GM19035 (cell line): ENCODE results near the gene COL9A3.
A peak's percentile ranks its signal among the peaks of the same experiment; 100 is the strongest.

Source experiments
- ATAC-seq: cut with Tn5 transposase; IDR thresholded peaks from one replicate; pipeline ENCODE4 v1.9.1; 2021; ENCODE audit not compliant: unreplicated experiment

The COL9A3 gene

DNA sequence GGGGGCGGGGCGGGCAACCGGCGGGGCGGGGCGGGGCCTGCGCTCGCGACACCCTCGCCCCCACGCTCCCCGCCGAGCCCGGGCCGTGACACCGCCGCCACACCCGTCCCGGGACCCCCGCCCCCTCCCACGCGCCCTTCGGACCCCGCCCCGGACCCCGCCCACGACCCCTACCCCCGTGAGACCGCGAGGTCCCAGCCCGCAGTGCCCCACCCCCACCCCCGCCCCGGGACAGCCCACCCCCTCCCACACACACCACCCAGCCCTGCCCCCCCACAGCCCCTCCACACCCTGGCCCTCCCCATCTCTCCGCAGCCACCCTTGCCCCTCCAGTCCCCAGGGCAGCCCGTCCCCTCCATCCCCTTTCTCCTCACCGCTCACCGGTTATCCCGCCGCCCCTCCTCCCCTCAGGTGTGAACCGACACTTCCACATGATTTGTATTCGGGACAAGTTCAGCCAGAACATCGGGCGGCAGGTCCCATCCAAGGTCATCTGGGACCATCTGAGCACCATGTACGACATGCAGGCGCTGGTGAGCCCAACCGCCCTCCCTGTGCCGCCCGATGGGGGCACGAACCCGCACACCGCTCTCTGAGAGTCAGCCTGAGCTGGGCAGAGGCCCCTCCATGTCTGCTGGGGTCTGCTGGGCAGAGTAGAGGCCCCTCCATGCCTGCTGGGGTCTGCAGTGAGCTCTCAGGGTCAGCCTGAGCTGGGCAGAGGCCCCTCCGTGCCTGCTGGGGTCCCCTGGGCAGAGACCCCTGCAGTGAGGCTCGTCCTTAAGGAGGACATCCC, 20.0 kb upstream of the COL9A3 start:
- no peak for ATAC-seq

DNA sequence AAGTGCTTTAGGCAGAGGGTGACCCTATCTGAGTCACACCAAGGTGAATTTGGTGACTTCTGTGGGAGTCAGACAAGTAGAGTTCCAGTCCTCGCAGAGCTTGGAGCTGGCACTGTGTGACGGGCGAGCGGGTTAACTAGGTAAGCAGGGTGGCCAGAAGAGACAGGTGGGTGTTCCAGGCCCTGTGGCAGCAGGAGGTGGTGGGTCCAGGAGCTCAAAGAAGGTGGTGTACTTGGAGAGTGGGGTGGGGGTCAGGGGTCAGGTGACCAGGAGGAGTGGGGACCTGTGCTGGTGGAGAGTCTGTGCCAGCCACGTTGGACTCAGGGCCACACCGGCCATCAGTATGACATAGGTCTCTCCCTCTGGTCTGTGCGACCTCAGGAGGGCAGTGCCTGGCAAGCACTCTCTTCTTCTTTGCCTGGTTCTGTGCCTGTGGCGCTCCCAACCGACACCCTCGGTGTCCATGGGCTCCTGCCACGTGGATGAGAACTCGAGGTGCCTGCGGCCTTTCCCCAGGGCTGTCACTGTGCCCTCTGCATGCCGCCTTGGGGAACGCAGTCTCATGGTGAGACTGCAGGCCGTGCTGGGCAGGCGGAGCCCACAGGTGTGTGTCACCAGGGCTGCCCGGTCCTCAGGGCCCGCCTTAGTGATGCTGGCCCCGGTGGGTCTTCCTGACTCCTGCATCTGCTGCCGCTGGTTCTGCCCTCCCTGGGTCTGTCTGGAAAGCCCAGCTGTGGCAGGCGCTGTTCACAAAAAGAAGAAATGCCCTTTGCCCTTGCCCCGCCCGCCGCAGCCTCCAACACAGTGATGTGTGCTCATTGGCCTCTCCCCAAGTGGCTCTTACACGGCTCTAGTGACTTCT, 18.9 kb upstream of the COL9A3 start:
- ATAC-seq, result no peak

DNA sequence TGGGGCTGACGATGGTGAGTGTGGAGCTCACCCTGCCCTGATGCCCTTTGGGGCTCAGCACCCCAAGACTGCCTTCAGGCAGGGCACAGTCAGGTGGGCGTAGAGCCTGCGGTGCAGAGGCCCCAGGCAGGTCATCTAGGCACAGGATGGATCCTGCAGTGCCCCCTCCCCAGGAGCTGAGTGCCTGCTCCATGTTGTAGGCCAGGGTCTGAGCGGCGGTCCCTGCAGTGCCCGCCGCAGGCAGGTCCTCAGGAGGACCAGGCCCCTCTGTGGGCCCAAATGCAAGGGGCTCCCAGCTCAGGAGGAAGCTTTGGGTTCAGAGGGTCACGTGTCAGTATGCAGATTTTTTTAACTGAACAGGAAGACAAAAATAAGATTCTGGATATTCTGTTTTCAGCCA, 17.8 kb upstream of the COL9A3 start:
- ATAC-seq, result no peak

DNA sequence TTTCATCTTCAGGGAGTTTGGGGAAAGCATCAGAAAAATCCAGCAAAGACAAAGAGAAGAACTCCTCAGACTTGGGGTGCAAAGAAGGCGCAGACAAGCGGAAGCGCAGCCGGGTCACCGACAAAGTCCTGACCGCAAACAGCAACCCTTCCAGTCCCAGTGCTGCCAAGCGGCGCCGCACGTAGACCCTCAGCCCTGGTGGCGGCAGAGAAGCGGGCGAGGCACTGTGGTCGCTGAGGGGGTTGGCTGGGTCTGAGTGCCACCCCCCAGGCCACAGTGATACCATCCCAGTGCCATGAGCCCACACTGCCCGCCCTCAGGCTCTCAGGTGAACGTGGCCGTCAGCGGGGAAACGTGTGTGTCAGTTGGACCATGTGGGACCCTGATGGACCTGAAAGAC, 17.4 kb upstream of the COL9A3 start:
- ATAC-seq, result no peak

DNA sequence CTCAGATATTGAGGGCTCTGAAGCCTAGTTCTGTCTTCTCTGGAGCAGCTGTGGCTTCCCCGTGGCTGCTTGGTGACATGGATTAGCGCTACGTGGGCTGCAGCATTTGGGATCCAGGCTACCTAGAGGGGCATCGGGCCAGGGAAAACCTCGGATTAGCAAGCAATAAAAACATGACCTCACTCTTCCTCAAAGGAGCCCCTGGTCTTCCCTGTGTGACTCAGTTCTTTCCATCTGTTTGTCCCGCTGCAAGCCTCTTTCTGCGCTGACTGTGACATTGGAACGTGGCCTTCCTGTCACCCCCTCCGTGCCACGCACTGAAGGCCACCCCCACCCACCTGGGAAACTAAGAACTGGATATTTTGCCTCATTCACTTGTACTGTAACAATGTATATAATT, 17.0 kb upstream of the COL9A3 start:
- no peak for ATAC-seq

DNA sequence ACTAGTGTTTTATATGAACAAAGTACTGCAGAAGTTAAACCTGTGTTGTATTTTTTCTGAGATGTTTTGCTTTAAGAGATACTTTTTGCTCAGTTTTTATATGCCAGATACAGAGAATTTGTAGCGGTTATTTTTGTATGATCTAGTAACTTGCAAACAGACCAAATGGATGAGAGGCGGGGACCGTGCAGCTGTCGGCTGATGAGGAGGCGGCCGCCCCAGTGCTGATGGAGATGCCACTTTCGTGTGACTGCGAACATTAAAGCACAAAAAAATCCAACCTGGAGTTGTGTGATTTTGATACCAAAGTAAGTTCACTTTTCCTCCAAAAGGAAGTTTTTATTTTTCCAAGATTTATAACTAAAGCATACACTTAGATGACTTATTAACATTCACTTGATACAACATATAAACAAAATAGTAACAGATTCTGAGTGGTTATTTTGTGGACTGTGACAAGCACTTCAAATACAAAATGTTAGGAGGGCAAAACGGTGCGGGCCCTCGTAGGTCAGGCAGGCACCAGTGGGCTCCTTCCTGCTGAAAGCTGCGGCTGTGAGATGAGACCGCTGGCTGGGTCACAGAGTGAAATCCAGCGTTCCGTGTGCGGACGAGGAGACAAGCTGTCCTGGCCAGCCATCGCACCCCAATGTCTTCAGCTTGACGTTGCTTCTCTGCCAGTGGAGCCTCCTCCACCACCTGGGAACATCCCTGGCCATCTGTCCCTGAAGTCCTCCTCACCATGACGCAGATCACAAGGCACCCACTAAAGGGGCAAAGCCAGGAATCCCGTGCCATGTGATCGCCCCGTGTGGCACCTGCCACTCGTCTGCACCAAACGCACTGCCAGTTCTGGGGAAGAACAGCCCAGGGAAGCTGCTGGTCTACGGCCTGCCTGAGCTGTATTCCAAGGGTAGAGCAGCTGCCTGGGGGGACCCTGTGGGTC, 16.3 kb upstream of the COL9A3 start:
- ATAC-seq, result no peak

DNA sequence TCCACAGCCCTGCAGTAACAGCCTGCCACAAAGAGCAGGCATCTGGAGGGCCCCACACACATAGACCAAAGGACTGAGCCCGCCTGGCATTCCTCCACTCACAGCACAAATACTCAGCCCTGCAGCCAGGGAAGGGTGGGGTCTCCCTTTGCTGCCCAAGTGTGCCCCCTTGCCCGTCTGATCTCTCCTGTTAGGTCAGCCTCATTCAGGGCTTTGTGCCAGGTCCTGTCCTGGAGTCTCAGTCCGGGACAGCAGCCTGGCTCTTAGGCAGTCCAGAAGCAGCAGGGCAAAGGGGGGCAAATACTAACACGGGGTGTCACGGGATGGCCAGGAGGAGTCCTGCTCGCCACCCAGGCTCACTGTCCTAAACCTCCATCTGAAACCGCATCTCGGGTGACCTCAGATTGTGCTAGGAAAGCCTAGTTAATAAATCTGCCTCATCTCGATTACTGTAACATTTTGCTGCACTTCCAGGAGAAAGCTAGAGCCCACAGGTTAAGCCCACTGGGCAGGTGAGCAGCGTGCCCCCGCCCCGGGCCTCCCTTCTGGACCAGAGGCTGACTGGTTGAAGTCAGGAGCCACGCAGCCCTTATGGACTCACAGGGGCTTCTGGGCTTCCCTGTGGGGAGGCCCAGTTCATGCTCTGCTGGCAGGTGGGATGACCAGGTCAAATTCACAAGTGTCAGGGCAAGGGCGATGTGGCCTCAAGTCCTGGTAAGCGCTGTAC, 15.4 kb upstream of the COL9A3 start:
- ATAC-seq, result no peak

DNA sequence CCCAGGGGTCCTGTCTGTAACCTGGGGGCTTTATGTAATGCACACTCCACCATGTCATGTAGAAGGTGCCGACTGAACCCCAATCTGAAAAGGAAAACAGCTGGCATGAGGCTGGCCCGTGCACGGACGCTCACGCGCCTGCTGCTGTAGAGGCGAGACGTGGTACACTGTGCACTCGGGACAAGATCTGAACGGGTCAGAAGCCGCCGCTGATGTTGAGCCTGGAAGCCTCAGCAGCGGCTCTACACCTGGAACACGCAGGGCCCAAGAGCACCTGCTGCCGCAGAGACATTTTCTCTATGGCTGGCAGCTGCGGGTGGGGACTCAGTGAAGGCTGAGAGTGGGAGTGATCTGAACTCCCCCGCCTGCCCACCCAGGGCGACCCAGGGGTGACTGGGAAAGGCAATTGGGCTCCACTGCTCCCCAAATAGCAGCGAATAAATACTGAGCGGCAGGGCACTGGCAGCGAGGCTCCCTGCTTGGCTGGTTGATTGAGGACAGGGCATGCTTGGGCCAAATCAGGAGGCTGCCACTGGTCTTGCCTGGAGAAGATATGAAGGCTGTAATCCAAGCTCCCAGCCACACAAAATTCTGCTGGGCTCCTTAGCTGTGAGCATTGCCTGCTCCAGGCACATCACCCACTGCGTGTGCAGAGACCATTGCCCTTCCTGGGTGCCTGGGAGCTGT, 14.7 kb upstream of the COL9A3 start:
- ATAC-seq, result no peak

DNA sequence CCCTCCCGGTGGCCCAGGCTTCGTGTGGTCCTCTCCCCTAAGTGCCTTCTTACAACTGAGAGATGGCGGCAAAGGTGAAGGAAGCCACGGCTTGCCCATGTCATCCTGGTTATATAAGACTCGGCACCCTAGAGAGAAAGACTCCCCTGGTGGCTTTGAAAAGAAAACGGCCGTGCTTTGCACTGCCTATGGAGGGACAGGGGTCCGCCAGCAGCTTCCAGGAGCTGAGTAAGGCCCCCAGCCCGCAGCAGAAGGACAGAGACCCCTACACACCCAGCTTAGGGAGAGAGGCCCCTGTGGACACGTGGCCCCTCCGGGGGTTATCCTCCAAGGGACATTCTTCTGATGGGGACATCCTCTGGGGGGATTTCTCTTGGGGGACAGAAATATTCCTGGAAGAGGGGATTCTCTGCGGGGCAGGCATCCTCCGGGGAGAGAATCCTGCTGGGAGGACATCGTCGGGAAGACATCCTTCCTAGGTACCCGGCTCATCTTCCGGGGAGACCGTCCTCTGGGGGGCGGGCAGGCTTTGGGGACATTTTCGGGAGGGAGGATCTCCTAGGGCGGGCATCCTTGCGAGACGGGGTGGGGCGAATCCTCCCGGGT, 12.7 kb upstream of the COL9A3 start:
- peak; percentile 8 for ATAC-seq

DNA sequence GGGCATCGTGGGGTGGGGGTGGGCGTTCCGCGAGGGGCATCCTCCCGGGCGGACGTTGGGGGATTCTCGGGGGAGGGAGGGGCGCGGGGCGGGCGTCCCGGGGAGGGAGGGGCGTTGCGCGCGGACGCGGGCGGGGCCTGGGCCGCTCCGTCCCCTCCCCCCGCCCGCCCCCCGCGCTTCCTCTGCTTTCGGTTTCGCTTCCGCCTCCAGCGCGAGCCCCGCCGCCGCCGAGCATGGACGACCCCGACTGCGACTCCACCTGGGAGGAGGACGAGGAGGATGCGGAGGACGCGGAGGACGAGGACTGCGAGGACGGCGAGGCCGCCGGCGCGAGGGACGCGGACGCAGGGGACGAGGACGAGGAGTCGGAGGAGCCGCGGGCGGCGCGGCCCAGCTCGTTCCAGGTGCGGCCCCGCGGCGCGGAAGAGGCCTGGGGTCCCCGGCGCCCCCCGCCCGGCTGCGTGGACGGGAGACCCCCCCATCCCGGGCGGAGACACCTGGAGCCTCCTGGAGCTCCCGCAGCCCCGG, 12.2 kb upstream of the COL9A3 start, which contains the start of gene OGFR:
TSS of gene OGFR (plus strand) at position 209 of the 528 bp plus-strand sequence. CDS start at position 234, 25 bp downstream.
- ATAC-seq, result peak; percentile 54

DNA sequence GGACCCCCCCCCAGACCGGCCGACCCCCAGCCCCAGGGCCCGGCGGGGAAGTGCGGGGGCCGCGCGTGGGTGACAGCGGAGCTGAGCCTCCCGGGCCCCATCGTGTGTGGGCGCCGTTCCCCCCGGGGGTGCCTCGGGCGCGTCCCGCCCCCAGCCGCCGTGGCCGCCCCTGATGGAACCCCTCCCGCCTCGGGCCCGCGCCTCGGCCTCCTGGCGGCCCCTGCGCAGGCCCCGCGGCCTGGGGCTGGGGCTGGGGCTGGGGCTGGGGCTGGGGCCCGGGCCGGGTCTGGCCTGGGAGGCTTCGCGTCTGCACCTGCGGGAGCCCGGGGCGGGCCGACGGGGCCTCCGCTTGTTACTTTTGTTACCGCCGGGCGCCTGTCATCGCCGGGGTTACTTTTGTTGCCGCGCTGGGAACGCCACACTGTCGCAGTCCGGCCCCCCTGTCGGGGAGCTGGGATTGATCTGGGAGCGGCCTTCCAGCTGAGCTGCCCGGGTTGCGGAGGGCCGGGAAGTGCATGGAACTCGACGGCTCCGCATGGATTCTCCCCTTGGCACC, 11.6 kb upstream of the COL9A3 start:
- peak; percentile 24 for ATAC-seq

DNA sequence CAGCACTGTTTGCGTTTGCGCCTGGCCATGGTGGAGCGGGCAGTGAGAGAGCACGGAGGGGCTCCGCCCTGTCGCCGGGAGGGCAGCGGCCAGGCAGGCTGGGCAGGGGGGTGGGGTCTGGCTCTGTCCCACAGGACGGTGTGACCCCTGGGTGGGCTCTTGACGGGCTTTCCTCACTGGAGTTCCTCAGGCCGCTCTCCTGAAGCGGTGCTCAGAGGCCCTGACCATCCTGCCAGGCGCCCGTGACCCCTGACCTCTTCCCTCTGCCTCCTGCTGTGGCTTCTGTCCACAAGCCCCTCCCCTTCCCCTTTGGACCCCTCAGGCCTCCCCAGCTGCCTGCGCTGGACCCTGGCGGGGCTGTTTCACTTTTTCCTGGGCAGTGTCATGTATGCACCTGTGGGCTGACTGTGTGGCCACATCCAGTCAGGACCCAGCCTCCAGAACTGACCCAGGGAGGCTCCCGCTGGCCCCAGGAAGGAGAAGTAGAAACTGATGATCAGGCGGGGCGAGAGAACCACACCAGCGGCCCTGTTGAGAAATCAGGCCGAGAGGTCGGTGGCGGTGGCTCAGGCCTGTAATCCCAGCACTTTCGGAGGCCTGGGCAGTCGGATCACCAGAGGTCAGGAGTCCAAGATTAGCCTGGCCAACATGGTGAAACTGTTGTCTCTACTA, 11.0 kb upstream of the COL9A3 start:
- no peak for ATAC-seq

DNA sequence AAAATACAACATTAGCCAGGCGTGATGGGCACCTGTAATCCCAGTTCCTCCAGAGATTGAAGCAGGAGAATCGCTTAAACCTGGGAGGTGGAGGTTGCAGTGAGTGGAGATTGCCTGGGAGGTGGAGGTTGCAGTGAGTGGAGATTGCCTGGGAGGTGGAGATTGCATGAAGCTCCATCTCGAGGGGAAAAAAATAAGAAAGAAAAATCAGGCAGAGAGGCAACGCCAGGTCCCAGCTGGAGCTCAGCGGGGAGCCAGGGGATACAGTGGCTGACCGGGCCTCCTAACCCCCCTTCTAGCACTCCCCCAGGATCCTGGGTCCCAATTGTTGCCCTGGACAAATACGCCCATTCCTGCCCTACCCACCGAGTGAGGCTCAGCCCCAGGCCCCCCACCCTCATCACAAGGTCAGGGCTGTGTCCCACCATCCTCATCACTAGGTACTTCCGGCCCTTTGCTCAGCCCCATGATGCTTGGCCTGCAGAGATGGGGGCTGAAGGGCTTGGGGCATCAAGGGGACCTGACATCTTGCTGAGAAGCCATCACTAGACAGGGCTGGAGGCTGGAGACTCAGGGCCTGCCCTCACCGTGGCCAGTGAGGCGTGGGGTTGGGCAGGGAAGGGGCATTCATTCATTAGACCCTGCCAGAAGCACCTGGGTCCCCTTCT, 10.3 kb upstream of the COL9A3 start:
- no peak for ATAC-seq

DNA sequence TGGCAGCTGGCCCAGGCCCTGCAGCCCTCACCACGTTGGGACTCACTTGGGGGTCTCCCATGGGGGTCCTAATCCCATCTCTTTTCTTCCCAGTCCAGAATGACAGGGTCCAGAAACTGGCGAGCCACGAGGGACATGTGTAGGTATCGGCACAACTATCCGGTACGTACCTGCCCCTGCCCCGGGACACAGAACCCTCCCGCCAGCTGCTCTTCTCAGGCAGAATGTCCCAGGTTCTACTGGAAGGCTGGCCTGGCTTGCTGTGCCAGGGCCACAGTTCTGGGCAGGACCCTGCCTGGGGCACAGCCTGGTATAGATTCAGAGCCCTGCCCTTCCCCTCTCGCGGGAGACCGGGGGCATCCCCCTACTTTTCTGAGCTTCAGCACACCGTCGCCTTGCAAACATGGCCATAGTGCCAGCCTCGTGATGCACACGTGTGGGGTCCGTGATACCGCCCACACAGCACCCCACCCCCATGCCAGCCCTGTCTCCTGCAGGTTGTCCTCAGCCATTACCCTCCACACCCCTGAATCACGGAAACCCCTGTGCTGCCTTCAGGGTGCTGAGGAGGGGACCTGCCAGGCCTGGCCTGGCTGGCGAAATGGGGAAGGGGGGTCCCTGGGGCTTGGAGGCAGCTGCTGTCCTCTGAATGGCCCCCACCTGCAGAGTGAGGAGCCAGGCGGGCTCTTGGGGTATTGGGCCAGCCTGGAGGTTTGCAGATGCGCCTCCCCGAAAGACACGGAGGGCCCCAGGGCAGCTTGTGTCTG, 9.2 kb upstream of the COL9A3 start:
- ATAC-seq, result no peak

DNA sequence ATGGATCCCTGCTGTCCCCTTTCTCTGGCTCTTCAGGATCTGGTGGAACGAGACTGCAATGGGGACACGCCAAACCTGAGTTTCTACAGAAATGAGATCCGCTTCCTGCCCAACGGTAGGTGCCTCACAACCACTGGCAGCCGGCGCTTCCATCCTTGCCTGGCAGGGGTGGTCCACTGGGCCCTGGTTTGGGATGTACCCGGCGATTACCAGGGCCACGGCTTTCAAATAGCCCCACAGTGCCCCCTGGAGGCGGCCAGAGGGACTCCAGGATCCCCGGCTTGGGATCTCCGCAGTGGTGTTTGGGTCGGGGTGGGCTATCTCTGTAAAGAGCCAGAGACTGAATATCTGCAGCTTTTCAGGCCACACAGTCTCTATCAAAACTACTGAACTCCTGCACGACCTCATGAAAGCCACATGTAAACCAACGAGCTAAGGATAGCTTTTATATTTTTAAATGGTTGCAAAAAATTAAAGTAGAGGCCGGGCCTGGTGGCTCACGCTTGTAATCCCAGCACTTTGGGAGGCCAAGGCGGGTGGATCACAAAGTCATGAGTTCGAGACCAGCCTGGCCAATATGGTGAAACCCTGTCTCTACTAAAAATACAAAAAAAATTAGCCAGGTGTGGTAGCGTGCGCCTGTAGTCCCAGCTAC, 8.5 kb upstream of the COL9A3 start:
- no peak for ATAC-seq
